NCI-H2171 (cell line): ENCODE results near the gene ADAM10.
"Not testable (repeated sequence)": the region's sequence is repeated elsewhere in the genome, so short reads cannot be mapped to it uniquely, and the experiment has no call there.

Experiments
- DNase-seq: peaks from one replicate; lab custom pipeline; 2025; lab: John Stamatoyannopoulos, UW

ADAM10 gene

DNA sequence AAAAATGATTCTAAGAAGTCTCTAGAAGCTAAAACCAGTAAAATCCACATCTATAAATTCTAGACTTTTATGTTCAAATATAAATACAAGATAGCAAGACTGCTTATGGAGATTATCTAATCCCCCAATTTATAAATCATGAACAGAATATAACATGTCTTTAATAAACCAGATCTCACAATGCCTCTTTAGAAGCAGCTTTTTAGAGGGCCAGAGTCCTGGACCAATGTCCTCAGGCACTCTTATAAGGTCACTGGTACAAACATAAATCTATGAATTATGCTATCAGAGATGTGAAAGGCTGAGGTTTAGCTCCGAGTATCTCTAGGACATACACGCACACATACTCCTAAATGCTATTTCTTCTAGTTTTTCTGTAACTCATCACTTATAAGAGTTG, 78.3 kb downstream of the ADAM10 start:
- no peak for DNase-seq

DNA sequence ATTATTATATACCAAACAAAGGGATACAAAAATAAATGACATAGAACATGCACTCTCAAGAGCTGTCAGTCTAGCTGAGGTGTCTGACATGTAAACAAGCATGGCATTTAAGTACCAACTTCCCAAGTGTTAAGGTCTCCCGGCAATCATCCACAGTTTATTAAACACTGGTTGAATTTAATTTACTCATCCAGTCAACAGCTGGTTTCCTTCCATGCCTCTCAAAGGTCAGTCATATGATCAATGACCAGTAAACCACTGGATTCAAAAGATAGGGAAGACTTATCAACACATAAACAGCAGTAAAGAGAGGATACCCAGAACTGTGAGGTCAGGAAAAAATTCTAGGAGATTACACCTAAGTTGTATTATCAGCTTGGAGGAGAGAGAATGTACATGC, 80.4 kb downstream of the ADAM10 start:
- DNase-seq: no peak

DNA sequence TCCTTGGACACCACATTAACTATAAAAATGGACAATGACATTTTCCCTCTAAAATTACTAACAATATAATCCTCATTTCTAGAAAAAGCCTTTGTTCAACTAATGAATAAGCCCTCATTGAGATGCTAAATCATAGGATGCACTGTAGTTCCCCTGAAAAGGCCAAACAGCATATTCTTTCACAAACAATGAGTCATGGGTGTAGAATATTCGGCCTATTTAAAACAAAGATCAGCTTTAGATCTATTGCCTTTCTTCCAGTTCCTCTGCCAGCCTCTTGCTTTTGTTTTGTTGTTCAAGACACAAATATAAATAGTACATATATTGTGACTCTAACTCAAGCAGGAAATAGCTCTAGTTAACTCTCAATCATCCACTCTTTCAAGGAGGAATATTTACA, 82.5 kb downstream of the ADAM10 start:
- no peak for DNase-seq

DNA sequence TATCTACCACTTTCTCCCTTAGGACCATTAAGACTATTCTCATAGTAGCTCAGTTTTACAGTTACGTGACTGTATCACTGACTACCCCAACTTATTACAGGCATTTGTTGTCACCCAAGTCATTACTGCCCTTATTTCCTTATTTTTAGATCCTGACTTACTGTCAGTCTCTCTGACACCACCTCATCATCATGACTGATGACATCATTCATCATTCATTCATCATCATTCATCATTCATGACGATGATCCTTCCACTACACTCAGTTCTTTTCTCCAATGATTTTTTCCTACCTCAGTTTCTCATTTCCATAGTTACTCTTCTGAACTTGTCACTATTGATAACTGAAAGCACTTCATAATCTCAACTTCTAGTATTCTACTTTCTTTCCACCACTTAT, 83.8 kb downstream of the ADAM10 start:
- DNase-seq: no peak

DNA sequence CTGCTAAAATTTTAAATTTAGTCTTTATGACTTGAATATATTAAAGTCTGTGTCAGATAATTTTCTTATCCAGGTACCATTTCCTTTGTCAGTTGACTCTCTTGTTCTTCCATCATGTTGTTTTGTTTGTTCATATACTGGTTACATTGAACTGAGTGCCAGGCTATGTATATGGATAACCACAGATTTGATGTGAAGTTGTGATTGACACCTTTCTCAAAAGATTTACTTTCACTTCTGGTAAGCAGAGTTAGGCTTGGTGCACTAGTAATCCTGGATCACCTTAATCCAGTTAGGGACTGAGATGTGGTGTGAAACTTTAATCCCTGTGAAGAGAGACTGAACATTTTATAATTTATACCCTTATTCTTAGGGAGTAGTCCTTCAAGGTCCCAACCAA, 99.4 kb downstream of the ADAM10 start:
- DNase-seq: no peak

DNA sequence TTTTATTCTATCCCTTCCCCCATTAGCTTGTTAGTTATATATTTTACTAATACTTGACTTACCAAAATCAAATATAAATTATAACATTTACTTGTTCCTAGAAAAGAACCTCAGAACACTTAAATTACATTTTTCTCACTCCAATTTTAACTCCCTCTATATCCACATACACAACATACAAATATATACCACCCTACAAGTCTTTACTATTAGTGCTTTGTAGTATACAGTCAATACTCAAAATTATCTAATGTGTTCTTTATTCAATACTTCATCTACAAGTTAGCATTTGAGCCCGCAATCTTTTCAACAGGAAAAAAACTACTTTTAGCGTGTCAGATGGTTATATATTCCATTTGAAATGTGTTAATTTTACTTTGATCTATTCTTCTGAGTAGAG, 100.3 kb downstream of the ADAM10 start:
- DNase-seq: no peak

DNA sequence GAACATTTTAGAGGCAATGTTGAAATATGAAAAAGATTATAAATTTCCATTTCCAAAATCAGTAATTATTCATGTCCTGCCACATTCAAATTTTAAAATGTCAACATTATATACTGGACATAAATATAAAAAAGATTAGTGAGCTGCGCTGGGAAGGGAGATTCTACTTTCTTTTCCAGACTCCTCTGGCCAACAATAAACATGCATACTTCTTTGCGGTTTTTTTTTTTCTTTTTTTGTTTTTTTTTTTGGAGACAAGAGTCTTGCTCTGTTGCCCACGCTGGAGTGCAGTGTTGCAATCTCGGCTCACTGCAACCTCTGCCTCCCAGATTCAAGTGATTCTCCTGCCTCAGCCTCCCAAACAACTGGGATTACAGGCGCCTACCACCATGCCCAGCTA, 105.5 kb downstream of the ADAM10 start:
- no peak for DNase-seq

DNA sequence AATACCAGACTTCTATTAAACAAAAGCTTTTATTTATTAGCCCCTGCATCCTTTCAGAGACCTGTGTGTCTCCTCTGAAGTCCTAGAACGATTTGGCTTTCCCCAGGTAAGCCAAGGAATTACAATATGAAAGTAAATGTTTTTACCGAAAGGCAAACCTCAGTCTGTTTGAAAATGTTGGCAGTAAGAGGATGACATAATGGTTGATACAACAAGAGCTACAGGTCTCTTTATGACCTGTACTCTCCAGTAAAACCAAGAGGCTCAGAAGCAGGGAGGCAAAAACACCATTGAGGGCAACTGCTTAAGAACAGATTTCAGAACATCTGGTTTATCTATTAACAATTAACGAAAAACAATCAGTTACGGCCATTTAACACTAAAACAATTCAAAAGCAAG, 107.8 kb downstream of the ADAM10 start:
- DNase-seq: no peak

DNA sequence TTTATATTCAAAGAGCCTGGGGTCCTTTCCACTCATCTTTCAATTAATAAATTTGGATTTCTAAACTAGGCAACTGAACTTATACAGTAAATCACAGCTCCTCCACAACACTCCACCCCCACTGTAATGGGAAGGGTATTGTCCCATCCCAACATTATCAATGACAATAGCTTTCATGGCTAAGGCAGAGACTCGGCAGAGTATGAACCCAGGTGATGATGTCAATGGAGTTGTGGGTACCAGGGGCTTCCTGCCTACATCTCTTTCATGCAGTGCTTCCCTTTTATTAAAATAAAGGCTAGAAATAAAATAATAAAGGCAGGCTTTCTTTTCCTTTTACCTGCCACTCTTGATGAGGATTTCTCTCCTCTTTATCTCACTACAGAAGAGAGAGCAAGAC, 109.5 kb downstream of the ADAM10 start:
- no peak for DNase-seq

DNA sequence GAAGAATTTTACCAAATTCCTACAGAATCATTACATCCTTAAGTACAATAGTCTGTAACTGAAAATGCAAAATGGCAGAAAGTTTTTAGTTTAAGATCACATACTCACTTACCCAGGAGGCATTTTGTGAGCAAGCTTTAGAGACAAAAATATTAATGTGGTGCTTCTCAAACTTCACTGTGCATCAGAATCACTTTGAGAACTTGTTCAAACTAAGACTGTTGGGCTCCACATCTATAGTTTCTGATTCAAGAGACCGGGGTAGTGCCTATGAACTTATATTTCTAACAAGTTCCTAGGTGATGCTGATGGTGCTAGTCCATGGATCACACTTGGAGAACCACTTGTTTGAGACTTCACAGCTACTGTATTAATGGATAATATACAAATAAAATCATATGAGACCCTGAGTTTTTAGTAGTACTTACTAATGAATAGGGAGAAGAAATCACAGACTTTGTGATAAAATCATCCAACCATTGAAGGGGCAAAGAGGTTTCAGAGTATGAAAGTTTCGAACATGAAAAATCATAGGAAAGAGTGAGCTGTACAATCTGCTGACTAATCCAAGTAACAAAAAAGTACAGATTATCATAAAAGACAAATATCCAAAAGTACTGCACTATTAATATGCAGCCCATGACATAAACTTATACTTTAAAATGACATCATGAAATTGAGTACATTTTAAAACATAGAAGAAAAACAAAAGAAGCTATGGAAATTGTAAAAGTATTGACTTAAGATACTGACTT, 110.3 kb downstream of the ADAM10 start:
- no peak for DNase-seq

DNA sequence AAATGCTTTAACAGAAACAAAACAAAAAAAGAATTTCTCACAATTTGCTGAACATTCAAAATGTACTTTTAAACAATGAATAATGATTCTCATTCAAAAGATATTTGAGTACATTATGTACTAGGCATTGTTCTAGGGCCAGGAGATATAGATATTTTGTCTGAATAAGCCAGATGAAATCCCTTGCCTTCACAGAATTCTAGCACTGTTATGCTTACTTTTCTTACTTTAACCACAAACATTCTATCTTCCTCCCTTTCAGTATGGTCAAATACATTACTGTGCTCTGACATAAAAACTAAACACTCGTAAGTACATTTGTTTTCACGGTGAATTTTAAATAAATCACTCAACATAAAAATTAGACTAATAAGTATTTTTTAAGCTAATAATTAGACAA, 116.7 kb downstream of the ADAM10 start:
- DNase-seq: no peak

DNA sequence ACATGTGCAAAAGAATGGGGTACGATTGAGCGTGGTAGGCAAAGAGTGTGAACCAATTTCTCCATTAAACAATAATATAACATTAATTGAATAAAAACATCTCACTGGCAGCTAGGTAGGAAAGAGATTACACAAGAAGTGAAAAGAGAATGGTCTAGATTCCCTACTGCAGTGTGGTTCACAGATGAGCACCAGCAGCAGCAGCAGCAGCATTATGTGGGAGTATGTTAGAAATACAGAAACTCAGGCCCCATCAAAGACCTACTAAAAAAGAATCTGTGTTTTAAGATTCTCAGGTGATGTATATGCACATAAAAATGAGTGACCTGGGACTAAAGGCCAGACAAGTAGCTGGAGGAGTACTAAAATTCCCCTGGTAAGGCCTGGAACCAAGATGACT, 118.2 kb downstream of the ADAM10 start:
- no peak for DNase-seq

DNA sequence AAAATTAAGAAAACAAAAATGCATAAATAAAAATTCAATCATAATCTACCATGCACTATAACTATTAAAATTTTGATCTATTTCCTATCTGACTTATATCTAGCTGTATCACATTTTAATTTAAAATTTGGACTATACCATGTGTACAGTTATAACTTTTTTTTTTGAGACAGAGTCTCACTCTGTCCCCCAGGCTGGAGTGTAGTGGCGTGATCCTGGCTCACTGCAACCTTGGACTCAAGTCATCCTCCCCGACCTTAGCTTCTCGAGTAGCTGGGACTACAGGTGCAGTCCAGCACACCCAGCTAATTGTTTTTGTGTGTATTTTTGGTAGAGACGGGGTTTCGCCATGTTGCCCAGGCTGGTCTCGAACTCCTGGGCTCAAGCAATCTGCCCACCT, 119.9 kb downstream of the ADAM10 start:
- no peak for DNase-seq

DNA sequence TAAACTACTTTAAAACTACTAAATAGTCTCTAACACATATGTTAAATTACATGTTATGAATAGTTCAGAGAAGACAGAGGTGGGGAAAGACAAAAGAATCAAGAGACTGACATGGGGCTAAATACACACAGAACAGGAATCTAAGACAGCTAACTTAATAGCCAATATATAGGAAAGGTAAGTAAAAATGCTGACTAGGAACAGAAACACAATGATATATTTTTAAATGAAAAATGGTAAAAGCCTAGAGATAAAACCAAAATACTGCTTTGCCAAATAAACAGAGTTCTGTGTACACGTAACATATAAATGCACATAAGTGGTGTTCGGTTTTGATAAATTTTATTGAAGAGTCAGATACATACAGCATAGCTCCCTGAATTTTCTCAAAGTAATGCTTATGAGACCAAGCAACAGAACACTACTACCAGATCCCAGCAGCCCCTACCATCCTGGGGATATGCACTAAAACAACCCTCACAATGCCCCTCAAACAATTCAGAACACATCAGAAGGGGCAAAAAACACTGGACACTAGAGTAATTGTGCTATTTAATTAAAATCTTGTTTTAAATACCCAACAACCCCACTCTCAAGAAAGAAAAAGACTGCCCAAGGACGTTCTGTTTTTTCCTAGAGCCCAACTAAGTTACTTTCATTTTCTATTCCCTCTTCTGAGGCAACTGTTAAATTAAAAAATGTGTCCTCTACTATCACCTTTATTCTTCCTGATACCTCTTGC, 121.1 kb downstream of the ADAM10 start:
- no peak for DNase-seq

DNA sequence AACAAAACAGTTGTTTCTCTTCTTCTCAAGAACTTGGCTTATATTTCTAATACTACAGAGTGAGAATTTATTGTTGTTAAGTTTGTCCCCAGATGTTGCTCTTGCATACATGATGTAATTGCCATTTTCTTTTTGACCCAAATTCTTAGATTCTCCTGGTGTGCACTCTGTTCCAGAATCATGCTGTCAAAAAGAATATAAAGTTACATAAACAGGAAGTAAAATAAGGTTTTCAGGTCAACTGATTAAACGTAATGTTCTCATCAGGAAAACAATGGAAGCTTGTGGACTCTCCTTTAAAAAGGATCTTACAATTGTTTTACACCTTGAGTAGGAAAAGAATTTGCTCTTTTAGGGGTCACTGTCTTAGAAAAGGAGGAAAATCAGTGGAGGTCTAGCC, 121.8 kb downstream of the ADAM10 start:
- no peak for DNase-seq

DNA sequence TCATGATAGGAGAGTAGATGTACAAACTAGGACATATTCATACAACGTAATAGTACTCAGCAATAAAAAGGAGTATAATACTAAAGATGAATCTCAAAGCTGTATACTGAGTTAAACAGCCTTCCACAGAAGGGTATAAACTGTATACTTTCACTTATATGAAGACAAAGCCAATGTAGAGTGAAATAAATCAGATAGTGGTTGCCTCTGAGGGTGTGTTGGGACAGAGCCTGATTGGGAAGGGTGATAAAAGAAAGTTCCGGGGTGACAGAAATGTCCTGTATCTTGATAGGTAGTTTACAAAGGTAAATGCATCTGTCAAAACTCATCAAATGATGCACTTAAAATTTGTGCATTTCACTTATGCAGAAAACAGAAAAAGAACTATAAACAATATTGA, 122.5 kb downstream of the ADAM10 start:
- no peak for DNase-seq

DNA sequence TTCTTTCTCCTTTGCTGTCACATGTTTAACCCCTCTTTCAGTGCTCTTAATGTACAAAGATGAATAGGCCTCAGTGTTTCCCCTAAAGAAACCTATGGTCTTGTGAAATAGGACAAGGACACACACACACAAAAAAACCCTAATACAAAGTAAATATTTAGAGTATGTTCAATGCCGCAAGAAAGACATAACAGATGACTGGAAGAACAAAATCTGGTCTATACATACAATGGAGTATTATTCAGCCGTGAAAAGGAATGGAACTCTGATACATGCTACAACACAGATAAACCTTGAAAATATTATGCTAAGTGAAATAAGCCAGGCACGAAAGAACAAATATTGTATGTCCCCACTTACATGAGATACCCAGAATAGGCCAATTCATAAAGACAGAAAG, 123.1 kb downstream of the ADAM10 start:
- no peak for DNase-seq

DNA sequence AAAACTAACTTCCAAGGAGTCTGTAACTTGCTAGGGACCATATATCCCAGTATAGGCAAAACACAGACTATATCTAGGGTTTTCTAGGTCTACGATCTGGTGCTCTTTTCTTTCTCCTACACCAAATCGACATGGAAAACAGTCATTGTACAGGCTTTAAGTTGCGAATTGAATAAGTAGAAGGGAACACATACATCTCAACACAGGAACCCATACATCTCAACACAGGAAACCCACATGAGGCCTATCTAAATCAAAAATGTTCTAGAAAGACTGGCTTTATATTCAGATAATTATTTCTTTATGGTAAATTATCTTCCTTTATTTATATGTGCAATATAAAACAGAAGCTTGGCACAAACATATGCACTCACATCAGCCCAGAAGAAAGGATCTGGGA, 126.6 kb downstream of the ADAM10 start:
- DNase-seq: no peak

DNA sequence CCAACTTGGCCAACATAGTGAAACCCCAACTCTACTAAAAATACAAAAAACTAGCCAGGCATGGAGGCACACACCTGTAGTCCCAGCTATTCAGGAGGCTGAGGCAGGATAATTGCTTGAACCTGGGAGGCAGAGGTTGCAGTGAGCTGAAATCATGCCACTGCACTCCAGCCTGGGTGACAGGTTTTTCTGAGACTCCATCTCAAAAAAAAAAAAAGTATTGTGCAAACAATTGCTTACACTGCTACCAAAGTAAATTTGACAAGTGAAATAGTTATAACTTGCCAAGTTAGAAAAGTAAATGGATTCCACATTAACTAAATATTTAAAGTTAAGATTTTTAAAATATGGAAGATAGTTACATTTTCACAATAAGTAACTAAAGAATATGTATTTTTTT, 129.2 kb downstream of the ADAM10 start:
- not testable (repeated sequence) for DNase-seq

DNA sequence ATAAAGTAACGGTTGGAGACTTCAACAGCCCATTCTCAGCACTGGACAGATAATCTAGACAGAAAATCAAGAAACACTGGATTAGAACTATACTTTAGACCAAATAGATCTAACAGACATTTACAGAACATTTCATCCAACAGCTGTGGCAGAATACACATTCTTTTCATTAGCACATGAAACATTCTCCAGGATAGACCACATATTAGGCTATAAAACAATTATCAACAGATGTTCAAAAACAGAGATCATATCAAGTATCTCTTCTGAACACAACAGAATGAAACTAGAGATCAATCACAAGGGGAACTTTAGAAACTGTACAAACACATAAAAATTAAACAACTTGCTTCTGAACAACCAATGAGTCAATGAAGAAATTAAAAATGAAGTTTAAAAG, 133.3 kb downstream of the ADAM10 start:
- no peak for DNase-seq

DNA sequence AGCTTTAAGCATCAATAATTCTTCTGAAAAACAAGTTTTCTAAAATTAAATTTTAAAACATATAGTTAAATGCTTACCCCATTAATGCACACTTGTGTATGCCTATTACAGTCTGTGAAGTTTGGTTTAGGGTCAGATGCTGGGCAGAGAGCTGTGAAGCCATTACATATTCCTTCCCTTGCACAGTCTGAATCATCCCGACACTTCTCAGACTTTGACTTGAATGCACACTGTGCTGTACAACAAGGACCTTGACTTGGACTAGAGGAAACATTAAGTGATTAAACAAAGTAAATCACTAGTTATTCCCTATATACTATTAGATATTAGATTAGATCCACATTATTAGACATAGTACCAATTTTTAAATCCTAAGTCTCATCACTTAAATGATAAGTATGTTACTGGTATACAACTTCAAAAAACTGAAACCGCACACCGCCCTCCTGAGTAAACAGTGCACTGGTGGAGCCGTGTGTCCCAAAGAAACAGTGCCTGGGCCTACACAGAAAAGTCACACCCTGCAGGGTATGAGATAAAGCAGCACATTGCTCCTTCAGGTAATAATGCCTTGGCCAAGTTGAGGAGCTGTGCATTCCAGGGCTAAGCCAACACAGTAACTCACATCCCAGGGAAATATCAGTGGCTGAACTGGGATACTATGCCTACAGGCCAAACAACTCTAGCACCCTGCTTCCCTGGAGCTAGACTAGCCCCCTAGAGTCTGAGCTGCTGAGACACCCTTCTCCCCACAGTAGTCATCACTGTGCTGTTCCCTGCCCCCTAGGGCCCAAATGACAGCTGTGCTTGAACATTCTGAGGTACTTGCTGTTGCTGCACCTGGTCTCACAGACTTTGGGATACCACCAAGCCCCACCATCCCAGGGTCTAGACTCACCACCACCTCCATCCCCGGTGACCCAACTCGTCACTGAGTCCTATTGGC, 137.5 kb downstream of the ADAM10 start:
- no peak for DNase-seq

DNA sequence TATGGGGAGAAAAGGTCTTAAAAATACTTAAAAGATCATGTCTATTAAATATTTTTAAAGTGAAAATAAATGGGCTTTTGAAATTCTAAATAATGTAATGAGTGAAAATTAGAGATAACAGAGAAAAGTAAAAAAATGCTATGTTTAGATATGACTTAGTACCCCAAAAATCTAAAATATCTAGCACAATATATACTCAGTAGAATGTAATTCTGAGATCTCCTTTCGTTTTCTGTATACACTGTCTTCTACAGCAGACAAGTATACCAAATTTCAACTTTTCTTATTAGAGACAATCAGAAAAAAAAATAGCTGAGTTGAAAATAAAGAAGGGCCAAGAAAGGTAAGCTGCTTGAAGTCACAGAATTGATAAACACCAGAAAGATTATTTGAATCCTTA, 140.8 kb downstream of the ADAM10 start:
- no peak for DNase-seq

DNA sequence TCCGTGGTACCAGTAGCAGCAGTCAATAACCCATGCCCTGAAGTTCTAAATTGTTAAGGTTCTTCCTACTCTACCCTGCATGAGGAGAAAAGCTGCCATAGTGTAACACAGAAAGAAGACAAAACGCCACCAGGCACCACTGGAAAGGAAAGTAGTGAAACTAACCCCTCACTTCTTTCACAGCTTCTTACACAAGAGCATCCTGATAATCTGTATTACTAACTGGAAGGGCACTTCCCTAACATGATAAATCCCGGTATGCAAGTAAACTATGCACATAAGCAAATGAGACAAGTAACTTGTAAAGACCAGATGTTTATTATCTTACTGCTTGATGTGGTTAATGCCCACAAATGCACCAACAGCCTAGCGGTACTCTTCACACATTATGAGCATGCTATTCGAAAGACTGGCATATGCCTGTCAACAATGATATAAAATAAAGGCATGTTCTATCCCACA, 141.3 kb downstream of the ADAM10 start:
- no peak for DNase-seq
